Stimulated activated CD4-positive, alpha-beta T cell treated with anti-CD3 and anti-CD28 coated beads, TNF-alpha, amount 100 ng/mL, for 1 hour (primary cell): ENCODE measurements around the gene OPN3.

Experiments
- DNase-seq, 3 donors: peaks; one replicate each; pipeline ENCODE4 v3.0.0-alpha.2; 2020; ENCODE audit warnings: low read depth in 3 of 3, low spot score in 1 of 3

The OPN3 gene

DNA sequence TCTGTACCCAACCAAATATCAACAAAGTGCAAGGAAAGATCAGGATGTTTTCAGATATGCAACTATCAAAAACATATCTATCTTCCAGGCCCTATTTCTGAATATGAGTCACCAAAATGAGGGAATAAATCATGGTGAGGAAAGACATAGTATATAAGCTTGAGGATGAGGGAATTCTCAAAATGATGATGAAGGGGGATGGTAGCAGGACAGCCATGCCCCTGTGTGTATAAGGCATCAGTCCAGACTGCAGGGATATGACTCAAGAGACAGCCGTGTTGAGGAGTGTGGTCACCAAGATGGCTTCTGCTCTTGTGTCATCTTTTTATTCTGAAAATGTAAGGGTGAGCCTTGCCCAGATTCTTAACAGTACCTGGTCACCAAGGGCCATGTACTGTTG, 7.5 kb upstream of the OPN3 start:
- no peak for DNase-seq

DNA sequence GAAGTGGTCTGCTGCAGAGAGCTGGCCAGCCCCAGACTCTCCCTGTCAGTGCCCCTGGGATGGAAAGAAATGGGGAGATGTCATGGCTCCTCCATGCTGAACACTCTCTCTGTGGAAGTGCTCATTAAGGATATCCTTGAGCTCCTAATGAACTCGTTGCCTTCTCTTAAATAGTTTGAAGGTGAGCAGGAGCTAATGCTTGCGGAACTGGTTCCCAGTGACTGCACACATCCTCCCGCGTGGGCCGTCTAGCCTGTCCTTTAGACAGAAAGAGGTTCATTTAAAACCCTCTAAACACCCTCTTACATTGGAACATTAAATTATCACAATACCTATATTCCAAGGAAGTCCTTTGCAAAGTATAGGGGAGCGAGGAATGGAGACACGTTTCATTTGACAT, 6.0 kb upstream of the OPN3 start:
- DNase-seq: no peak

DNA sequence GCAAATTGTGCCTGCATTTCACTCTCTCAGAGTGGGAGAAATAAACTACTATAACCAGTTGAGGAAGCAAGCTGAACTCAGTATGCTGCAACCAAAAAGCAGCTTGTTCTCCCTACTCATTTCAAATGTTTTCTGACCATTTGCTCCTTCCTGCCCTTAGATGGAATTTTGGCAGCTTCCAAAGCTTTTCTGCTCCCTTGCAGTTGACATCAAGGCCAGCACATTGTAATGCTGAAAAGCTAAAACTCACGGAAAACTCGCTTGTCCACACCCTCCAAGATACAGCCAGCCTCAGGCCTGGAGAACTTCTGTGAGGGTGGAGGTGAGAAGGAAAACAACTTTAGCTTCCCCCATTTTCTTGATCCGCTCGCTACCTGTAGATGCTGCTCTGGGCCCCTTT, 5.0 kb upstream of the OPN3 start:
- no peak for DNase-seq

DNA sequence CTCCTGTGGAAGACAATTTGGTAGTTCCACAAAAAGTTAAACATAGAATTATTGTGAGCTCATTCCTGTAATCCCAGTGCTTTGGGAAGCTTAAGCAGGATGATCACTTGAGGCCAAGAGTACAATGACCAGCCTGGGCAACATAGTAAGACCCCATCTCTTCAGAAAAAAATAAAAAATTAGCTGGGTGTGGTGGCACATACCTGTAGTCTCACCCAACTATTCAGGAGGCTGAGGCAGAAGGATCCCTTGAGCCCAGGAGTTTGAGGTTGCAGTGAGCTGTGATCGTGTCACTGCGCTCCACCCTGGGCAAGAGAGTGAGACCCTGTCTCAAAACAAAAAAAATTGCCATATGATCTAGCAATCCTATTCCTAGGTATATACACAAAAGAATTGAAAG, 4.1 kb upstream of the OPN3 start:
- no peak for DNase-seq

DNA sequence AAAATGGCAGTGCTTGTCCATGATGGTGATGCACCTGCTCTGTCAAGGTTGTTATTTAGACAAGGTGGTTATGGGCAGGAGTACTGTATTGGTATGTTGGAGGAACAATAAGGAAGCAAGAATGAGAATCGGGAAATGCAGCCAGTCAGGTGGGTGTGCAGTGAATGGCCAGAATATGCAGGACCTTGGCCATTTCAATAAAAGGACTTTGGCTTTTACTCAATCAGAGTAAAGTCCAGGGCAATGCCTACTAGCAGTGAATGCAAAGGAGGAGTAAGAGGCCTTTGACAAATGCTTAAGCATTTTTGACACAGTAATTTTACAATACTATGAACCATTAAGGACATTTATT, 2.4 kb upstream of the OPN3 start:
- no peak for DNase-seq

DNA sequence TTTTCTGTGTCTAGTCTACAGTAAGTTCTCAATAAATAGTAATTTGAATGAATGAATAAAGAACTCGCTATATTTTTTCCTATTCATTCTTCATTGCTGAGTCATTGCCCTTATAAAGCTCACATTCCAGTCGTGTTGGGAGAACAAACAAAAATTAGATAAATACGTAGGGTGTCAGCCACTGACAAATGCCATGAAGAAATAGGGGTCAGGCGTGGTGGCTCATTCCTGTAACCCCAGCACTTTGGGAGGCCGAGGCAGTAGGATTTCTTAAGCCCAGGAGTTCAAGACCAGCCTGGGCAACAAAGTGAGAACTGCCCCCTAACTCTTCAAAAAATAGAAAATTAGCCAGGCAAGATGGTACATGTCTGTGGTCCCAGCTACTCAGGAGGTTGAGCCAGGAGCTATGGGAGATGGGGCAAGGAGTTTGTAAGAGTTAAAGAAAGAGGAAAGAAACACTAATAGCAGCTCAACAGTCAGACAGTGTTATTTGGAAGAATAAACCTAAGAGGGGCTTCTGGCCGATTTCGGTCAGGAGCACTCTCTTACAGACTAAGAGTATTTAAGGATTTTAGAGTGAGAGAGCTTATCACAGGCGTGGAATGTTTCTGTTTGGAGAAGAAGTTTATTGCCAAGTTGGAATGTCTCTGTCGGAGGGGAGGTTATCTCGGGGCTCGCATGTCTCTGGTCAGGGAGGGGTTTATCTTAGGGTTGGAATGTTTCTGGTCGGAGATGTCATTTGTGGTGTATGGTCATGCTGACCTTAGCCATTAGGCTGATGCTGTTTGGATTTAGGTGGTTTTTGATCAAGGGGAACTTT, 1.8 kb upstream of the OPN3 start:
- no peak for DNase-seq

DNA sequence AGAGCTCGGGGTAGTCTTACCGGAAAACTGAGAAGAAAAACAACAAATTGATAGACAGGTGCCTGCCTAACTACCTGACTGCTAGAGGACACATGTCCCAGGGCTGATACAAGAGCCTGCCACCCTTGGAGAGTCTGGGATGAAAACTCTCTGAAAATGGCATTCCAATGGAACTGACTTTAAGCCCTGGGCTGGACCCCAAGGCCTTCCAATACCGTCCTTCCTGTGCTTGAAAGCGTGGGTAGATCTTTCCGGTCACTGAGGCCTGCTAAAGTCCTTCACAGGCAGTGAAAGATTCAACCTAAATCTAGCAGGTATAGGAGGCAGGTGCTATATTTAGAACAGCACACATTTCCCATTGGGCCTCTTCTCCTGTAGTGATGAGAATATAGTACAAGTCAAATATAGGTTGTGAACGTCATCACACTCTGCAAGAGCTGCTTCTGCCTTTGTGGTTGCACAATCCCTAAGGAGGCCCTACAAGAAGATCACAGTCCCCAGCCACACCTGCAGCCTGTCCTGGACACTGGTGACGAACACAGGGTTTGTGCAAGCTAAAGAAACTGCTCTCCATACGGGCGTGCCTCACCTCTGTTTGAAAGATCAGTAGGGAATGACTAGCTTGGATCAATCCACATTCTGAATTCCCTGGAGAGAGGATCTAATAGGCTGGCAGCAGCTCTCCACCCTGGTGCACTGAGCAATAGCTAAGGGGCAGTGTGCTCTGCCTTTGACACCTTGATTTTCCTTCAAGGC, 876 bp upstream of the OPN3 start:
- DNase-seq: no peak

DNA sequence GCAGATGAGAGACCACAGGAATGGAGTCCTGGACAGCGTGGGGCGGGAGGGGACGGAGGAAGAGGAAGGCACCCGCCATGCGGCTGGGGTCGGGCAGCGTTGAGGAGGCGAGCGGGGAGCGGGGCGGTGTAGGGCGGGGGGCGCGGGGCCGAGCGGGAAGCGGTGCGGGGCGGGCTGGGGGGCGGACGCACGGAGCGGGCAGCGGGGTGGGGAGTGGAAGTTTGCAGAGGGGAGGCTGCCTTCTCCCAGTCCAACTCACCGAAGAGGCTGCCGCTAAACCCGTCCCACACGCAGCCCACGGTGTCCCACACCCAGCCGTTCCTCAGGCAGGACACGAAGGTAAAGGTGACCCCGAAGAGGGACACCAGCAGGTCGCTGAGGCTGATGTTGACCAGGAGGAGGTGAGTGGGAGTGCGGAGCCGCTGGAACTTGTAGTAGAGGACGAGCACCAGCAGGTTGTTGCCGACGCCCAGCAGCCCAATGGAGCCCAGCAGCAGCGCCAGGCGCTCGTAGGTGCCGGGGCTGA, 483 bp downstream of the OPN3 start:
- DNase-seq: peak in 1 of 3 donors; percentile 12

DNA sequence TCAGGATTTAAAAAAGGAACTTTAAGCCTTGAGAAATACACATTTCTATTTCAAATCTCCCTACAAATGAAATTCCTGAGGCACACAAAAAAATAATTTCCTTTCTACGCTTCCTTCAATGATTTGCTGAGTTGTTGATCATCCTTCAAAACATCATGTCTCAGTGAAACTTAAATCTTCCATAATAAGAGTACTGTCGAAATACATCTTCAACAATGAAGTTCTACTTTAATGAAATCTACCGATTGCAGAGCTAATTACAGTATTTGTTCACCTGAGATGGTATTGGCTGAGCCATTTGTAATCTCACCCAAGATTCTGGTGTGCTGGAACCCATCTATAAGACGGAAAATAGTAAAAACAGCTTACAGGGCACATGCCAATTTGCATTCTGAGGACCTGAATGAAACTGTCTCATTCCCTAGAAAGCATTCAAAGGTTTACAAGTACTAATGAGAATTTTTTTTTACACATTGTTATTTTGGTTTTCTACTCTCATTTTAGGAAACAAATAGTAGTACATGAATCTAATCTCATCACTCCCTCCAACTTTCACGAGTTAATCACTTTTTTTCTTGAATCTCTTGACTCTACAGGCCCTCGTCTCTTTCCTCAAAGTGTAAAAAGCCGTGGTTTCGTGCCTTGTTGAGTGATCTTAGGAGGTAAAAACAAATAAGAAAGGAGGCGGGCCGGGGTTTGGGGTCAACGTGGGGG, 1.1 kb downstream of the OPN3 start:
- DNase-seq: no peak

DNA sequence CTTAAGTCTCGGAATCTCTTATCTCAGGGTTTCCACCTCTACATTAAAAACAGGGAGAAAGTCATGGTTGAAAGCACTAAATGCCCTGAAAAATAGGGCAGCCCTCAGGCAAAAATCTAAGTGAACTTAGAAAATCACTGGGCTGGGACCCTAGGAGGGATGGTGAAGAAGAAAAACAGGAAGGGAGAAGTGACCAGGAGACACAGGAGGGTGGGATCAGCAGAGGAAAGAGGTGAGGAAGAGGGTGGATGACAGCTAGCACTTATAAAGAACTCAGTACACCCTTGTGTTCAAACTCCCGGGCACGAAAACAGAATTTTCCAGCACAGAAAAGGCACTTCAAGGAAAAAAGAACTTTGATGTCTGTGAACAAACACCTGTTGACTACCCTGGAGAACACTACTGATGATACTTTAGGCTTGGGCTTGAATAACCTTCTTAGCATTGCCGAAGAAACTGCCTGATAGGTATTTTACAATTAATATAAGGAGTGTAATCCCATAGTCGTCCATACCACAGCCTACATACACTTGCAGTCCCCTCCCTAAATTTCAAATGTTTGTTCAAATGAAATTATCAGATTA, 2.0 kb downstream of the OPN3 start:
- no peak for DNase-seq

DNA sequence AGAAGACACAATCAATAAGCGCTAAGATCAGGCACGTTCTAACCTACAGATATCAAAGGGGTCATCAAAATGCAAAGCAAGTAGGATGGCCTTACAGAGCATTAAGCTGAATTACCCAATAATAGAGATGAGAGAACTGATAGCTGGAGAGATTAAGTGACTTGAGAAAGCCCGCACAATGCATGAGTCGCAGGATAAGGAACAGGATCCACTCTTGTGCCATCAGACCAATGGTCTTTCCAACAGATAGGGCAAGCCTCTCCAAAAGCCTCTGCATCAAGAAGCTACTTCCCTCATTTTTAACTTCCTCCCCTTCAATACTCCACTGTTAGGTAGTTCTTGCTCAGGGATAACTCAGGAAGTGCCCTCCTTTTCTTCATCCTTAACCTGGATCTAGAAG, 2.6 kb downstream of the OPN3 start:
- no peak for DNase-seq

DNA sequence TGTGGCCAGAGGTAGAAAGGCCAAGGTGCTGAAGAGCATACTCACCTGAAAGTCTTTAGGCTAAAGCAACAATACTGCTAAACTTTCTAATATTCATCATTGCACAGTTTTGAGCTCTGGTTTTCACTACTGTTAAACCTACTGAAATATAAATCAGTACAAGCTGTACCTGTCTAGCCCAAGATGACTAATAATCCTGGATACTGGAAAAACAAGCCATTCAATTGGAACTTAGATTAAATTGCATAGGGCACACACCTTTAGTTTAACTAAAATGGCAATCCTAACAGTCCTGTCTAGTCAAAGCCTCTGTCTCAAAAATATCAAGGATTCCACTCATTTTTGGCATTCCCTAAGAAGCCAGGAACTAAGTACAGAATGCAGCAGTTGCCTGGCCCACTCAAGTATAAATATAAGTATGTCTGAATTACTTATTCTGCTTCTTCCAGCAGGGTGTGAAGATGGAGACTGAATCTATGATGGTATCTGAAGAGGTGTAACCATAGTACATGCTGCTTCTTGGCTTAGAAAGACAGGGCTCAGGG, 3.1 kb downstream of the OPN3 start:
- no peak for DNase-seq

DNA sequence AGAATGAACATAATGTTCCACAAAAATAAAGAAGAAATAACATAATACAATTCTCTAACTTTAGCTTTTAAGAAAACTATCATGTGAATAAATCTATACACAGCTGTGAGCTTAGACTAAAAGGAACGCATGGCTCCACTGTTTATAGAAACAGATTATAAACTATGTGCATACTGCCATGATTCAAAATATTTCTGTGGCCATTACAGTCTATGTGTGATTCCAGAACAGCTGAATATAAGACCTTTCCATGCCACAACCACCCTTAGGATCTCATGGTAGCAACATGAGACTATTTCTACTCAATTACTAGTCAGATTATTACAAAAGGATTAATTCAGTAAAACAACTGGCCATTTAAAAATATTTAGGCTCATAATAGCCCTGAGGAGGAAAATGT, 3.9 kb downstream of the OPN3 start:
- DNase-seq: no peak

DNA sequence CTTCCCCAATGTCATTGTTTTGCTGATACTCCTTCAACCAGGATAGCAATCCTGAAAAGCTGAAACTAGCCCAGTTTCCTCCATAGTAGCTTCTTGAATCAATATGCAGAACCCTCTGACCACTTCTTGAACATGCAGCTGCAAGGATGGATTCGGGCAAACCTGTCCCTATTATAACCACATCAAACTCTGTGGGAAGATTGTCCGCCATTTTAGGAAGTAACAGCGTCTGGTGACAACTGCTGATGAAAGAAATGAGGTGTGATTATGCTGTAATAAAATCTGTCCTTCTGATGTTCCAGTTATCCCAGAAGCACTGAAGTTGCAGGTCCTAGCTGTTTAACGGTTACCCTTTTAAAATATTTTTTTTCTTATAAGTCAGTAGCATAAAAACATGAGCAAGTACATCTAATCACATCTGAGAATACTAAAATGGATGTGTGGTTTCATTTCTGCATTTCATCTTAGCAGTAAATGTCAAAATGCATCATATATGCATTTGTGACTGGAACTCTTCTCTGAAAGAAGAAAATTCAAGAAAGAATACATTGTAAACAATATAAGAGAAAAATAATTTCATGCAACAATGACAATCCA, 4.5 kb downstream of the OPN3 start:
- DNase-seq: no peak

DNA sequence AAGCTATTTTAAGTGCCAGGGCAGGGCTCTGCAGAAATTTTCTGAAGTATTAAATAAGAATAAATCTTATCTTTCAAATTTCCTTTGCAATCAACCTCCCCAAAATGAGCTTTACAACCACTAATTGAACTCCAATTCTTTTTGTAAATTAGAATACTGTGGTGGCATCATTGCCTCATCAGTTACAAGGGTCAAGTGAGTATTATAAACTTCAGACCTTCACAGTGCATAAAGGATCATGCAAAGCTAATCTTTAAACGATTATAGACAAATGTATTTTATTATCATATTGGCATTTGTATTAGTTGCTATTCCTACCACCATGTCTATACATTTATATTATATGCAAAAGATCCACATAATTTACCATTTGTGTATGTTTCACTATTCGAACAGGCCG, 7.2 kb downstream of the OPN3 start:
- DNase-seq: no peak

DNA sequence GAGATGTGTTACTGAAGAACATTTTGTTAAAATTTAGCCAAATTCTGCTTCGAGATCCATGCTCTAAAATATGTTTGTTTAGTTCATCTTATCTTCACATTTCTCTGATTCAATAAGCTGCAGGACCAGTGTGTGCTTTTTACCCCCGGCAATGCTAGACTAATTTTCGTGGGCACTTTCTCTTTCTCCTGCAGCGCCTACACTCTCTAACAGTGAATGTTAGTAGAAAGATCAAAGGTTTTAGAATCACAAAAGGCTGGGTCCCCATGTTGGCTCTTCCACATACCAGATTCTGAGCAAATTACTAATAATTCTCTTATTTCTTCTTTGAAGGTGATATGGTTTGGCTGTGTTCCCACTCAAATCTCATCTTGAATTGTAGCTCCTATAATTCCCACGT, 8.5 kb downstream of the OPN3 start:
- DNase-seq: no peak

DNA sequence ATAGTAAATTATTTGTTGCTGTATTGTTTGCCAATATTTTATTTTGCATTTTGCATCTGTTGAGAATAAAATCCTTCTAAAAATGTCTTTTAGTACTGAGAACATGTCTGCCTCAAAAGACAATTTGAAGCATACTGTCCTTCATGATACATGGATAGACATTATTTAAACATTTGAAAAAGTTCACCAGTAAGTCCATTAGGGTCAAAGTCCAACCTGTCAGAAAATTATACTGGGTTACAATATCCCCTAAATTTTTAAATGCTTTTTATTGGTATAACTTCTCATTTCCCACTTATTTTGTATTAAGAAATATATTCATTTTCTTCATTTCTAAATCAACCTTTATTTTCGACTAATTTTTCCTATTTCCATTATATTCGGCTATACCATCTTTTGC, 9.3 kb downstream of the OPN3 start:
- no peak for DNase-seq

DNA sequence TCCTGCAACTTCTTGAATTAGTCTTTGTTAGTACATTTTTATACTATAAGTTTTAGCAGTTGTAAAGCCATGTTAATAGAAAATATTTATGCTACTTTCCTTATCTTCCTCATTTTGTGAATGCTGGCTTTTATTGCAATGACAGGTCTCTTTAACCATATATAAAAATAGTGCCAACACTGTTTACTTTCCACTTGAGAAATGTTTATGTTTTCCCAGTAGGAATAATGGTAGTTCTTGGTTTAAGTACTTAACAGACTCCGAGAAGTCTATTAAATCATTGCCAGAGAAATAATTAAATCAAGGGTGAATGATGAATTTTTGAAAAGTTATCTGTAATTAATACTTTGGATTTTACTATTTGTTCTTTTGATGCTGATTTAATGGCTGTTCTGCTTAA, 9.7 kb downstream of the OPN3 start:
- DNase-seq: no peak

DNA sequence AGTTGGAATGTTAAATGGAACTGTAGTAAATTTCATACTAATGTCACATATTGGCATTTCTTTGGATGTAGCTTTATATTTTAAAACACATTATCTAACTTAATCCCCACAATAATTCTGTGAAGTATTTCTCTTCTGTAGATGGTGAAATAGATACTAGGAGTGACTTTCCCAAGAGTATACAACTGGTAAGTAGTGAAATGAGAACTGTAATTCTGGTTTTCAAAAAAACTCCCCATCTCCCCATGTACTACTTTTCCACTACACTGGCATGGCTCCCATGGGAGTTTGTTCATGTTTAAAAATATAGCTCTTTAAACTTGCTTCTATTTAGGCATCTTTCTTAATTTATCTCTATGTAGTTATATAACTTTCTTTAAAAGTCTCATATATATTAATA, 10.2 kb downstream of the OPN3 start:
- no peak for DNase-seq

DNA sequence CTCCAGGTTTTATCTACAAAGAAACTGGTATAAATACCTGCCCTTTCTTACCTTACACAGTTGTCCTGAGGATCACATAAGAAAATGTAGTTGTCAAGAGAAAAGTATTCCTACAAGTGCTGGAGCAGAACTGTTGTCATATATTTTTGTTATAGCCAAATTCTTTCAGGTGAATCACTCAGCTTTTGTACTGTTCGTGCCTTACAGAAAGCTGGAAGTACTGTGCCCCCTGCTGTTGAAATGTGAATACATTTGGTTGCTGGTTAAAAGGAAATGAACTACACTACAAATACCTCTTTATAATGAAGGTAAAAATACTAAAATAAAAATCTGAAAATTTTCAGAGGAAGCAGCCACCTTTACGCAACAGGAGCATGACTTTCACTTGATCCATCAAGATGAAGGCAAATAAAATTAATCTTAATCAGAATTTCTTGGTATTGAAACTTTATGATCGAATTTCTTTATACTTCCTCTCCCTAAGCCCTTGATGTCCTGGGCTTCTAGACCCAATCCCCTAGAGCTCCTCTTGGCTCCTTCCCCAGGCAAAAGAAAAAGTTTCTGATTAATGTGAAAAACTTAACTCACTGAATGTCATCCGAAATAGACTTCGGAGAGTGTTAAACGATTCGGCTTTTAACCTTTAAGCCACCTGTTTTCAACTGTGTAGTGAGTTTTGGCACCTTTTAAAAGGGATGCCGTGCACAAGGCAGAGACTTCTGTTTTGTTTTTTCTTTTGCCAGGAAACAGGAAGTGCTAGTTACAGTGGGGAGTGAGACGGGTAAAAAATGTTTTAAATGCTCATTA, 12.5 kb downstream of the OPN3 start:
- no peak for DNase-seq
